Measurements from ENCODE around the gene FLNB. TPM values are rescaled to one million over a fixed set of nuclear protein-coding genes. Genes with fewer than 3 reads are reported as not detected.

Gene FLNB
- polyA plus RNA-seq, 1 of the 3 experiments (the other 2 are of a cell fraction), result 127 TPM

DNA sequence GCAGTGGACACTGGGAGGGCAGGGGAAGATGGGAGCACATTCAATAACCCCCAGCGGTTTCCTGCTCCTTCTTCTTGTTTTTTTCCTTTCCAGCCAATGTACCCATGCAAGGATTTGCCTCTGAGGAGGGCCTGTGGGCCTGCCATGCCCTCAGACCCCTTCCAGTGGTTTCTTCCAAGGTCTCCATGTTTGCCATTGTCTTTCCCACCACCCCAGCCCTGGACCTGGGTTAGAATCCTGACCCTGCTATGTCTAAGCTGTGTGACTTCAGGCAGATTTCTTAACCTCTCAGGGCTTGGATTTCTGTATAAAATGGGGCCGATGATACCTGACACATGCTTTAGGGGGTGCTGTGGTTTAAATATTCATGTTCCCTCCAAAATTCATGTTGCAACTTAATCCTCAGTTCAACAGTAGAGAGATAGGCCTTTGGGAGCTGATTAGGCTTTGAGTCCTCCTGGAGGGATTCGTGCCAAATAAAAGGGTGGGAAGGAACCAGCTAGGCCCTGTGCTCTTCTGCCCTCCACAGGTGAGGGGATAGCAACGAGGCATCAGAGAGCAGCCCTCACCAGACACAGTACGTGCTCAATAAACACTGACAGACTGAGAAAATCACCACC, 46.3 kb upstream of the FLNB start:
- Histone ChIP-seq H3K4me2 (no peak overlapping the region), H3F3A (replicated peaks; ENCODE audit: insufficient read depth) (peaks cover 1% of the 10 kb centered on the region), H2AFZ (ENCODE audit: low read depth) (no peak overlapping the region), H3K27ac (ENCODE audit: low read depth in 2 of 2, low read length in 1 of 2) (no peak overlapping the region), H3K9ac (no peak overlapping the region), H3K9me2 (no peaks in the 10 kb centered on the region), H3K79me2 (ENCODE audit: insufficient read depth) (no peaks in the 10 kb centered on the region), H3K9me3 (no peaks in the 10 kb centered on the region), H3K27me3 (ENCODE audit: insufficient read depth) (no peaks in the 10 kb centered on the region), H4K20me1 (ENCODE audit: insufficient read depth) (no peaks in the 10 kb centered on the region), H3K4me1 (ENCODE audit: control insufficient read depth in 1 of 2, insufficient read depth in 2 of 2, low read depth in 1 of 2, low read length in 1 of 2) (no peaks in the 10 kb centered on the region), H3K4me3 (ENCODE audit: low read depth in 2 of 2, low read length in 1 of 2) (no peak overlapping the region), H3K36me3 (replicated peaks in 1 of 2; ENCODE audit: control insufficient read depth in 1 of 2, insufficient read depth in 2 of 2, low read length in 1 of 2) (no peaks in the 10 kb centered on the region)
- DNase-seq, result no peak
- CTCF ChIA-PET, result no interaction called here
- WGBS (ENCODE audit: low lambda C conversion rate), result 78% methylated on average over 5 of the region's 5 CpGs
- TF ChIP-seq RAD21 (IDR thresholded peaks at IDR 0.05; ENCODE audit: low read length) (peak; percentile 54), MXI1 (IDR thresholded peaks at IDR 0.05; ENCODE audit: low read depth, low read length) (no peak), SMC3 (IDR thresholded peaks at IDR 0.05; ENCODE audit: low read depth, low read length) (peak; percentile 31)
- TF ChIP-seq, protein P1, sequence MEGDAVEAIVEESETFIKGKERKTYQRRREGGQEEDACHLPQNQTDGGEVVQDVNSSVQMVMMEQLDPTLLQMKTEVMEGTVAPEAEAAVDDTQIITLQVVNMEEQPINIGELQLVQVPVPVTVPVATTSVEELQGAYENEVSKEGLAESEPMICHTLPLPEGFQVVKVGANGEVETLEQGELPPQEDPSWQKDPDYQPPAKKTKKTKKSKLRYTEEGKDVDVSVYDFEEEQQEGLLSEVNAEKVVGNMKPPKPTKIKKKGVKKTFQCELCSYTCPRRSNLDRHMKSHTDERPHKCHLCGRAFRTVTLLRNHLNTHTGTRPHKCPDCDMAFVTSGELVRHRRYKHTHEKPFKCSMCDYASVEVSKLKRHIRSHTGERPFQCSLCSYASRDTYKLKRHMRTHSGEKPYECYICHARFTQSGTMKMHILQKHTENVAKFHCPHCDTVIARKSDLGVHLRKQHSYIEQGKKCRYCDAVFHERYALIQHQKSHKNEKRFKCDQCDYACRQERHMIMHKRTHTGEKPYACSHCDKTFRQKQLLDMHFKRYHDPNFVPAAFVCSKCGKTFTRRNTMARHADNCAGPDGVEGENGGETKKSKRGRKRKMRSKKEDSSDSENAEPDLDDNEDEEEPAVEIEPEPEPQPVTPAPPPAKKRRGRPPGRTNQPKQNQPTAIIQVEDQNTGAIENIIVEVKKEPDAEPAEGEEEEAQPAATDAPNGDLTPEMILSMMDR (IDR thresholded peaks at IDR 0.05), result peak; percentile 65
- POLR2A ChIA-PET, result no interaction called here

DNA sequence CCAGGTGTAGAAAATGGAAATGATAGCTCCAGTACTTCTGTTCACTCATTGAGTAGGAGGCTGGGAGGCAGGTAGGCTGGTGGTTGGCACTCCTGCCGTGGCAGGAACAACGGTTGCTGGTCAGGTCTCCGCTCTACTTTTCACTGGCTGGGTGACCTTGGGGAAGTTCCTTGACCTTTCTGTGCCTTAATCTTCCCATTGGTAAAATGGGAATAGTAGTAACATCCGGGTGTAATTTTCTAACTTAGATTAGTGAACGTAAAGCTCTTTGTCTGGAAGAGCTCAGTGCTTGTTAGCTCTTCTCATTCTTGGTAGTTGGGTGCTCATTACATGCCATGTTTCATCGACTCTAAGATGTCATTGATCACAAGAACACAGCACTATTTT, 45.8 kb upstream of the FLNB start:
- no peak for TF ChIP-seq USF2 (IDR thresholded peaks at IDR 0.05; ENCODE audit: borderline replicate concordance, low read depth, low read length)
- TF ChIP-seq, protein P2, sequence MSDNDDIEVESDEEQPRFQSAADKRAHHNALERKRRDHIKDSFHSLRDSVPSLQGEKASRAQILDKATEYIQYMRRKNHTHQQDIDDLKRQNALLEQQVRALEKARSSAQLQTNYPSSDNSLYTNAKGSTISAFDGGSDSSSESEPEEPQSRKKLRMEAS (IDR thresholded peaks at IDR 0.05; ENCODE audit: low read depth), result no peak
- TF ChIP-seq MXI1 (IDR thresholded peaks at IDR 0.05; ENCODE audit: low read depth, low read length), result no peak
- TF ChIP-seq SMC3 (IDR thresholded peaks at IDR 0.05; ENCODE audit: low read depth, low read length), result no peak
- no peak for TF ChIP-seq TEAD4 (IDR thresholded peaks at IDR 0.05; ENCODE audit: borderline replicate concordance, insufficient read depth)
- TF ChIP-seq SIN3A (IDR thresholded peaks at IDR 0.05; ENCODE audit: borderline replicate concordance, low read depth, low read length), result no peak
- TF ChIP-seq REST (IDR thresholded peaks at IDR 0.05; ENCODE audit: low read depth, low read length), result no peak
- TF ChIP-seq YY1 (IDR thresholded peaks at IDR 0.05; ENCODE audit: low read depth), result no peak
- TF ChIP-seq FOXM1 (IDR thresholded peaks at IDR 0.05; ENCODE audit: low read depth), result no peak
- no peak for TF ChIP-seq RFX5 (IDR thresholded peaks at IDR 0.05; ENCODE audit: low read length)
- no peak for TF ChIP-seq EZH2phosphoT487 (IDR thresholded peaks at IDR 0.05; ENCODE audit: borderline replicate concordance, low read depth)
- TF ChIP-seq GATA2 (CRISPR knock-in tag; IDR thresholded peaks at IDR 0.05), result no peak
- no peak for TF ChIP-seq GABPA (IDR thresholded peaks at IDR 0.05; ENCODE audit: low read depth)
- no peak for TF ChIP-seq RAD21 (IDR thresholded peaks at IDR 0.05; ENCODE audit: low read length)
- TF ChIP-seq PBX3 (IDR thresholded peaks at IDR 0.05), result no peak
- TF ChIP-seq, protein P3, sequence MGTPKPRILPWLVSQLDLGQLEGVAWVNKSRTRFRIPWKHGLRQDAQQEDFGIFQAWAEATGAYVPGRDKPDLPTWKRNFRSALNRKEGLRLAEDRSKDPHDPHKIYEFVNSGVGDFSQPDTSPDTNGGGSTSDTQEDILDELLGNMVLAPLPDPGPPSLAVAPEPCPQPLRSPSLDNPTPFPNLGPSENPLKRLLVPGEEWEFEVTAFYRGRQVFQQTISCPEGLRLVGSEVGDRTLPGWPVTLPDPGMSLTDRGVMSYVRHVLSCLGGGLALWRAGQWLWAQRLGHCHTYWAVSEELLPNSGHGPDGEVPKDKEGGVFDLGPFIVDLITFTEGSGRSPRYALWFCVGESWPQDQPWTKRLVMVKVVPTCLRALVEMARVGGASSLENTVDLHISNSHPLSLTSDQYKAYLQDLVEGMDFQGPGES (IDR thresholded peaks at IDR 0.05; ENCODE audit: low read depth, low read length), result no peak
- POLR2A ChIA-PET, result no interaction called here
- Histone ChIP-seq H2AFZ (ENCODE audit: low read depth) (no peak overlapping the region), H3F3A (replicated peaks; ENCODE audit: insufficient read depth) (peaks cover 6% of the 10 kb centered on the region), H3K27ac (ENCODE audit: low read depth in 2 of 2, low read length in 1 of 2) (no peak overlapping the region), H3K9ac (no peak overlapping the region), H3K9me3 (no peaks in the 10 kb centered on the region), H3K4me1 (ENCODE audit: control insufficient read depth in 1 of 2, insufficient read depth in 2 of 2, low read depth in 1 of 2, low read length in 1 of 2) (no peaks in the 10 kb centered on the region), H3K79me2 (ENCODE audit: insufficient read depth) (no peaks in the 10 kb centered on the region), H3K4me2 (no peak overlapping the region), H3K9me2 (no peaks in the 10 kb centered on the region), H3K36me3 (replicated peaks in 1 of 2; ENCODE audit: control insufficient read depth in 1 of 2, insufficient read depth in 2 of 2, low read length in 1 of 2) (no peaks in the 10 kb centered on the region), H4K20me1 (ENCODE audit: insufficient read depth) (no peaks in the 10 kb centered on the region), H3K27me3 (ENCODE audit: insufficient read depth) (no peaks in the 10 kb centered on the region), H3K4me3 (ENCODE audit: low read depth in 2 of 2, low read length in 1 of 2) (no peak overlapping the region)
- 90% methylated on average over 6 of the region's 6 CpGs for WGBS (ENCODE audit: low lambda C conversion rate)
- CTCF ChIA-PET, result no interaction called here
- no peak for DNase-seq

Measured in SK-N-SH (cell line).